ENCODE data around the gene ZYX.
"Not testable (repeated sequence)": the region's sequence is repeated elsewhere in the genome, so short reads cannot be mapped to it uniquely, and the experiment has no call there.

Gene ZYX

DNA sequence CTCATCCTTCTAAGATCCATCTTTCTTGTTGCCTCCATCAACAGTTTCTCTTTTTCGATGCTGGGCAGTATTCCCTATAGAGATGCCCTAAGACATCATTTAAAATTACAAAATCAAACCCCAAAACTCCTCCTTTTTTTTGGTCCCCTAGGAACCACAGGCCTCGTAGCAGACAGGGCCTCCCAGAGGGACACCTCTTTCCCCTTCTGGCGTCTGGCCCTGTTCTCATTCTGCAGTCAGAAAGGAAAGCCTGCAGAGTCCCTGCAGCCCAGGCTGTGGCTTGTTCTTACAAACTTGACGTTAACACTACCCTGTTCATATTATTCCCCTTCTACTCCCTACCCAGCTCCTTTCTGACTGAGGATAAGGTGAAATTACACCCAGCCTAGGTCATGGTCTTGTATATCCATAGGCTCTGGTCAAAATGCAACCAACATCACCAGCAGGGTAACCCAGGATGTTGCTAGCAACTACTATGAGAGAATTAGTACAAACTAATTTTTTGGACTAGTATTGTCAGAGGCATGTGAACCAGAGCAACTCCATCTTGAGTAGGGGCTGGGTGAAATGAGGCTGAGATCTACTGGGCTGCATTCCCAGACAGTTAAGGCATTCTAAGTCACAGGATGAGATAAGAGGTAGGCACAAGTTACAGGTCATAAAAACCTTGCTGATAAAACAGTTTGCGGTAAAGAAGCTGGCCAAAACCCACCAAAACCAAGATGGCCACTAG lies 31.0 kb downstream of the ZYX start:
- no peaks in the 10 kb centered on the region for H3K27me3 ChIP-seq (ENCODE audit: control insufficient read depth, insufficient read depth, low read length)
- H3K4me3 ChIP-seq (ENCODE audit: low read depth, low read length), result no peak overlapping the region
- H3K9ac ChIP-seq (ENCODE audit: low read length), result no peak overlapping the region
- H3K36me3 ChIP-seq (ENCODE audit: control insufficient read depth, insufficient read depth, low read length), result no peaks in the 10 kb centered on the region
- no peaks in the 10 kb centered on the region for H3K9me3 ChIP-seq (ENCODE audit: control insufficient read depth, insufficient read depth, low read depth, low read length)
- peaks cover 60% of the 10 kb centered on the region for H3K4me1 ChIP-seq (ENCODE audit: control insufficient read depth, insufficient read depth, low read length)
- no peak overlapping the region for H3K27ac ChIP-seq (ENCODE audit: low read depth, low read length)

DNA sequence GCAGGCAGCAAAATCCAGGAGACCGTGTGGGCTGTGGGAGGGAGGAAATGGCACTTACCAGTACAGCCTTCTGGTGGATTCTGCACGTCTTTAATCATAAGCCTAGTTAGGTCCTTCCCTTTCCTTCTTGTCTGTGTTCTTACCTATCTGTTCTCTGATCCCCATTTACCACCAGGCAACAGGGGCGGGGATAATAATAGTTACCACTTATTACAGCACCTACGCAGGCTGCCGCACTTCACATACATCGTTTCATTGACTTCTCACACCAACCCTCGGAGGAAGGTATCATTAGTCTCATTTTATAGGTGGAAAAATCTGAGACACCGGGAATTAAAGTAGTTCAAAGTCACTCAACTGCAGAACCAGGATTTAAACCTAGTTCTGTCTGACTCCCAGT lies 32.0 kb downstream of the ZYX start:
- Histone ChIP-seq H3K27ac (ENCODE audit: low read depth, low read length) (no peak overlapping the region), H3K9me3 (ENCODE audit: control insufficient read depth, insufficient read depth, low read depth, low read length) (no peaks in the 10 kb centered on the region), H3K4me1 (ENCODE audit: control insufficient read depth, insufficient read depth, low read length) (peaks cover 60% of the 10 kb centered on the region), H3K27me3 (ENCODE audit: control insufficient read depth, insufficient read depth, low read length) (no peaks in the 10 kb centered on the region), H3K36me3 (ENCODE audit: control insufficient read depth, insufficient read depth, low read length) (no peaks in the 10 kb centered on the region), H3K9ac (ENCODE audit: low read length) (no peak overlapping the region), H3K4me3 (ENCODE audit: low read depth, low read length) (no peak overlapping the region)

DNA sequence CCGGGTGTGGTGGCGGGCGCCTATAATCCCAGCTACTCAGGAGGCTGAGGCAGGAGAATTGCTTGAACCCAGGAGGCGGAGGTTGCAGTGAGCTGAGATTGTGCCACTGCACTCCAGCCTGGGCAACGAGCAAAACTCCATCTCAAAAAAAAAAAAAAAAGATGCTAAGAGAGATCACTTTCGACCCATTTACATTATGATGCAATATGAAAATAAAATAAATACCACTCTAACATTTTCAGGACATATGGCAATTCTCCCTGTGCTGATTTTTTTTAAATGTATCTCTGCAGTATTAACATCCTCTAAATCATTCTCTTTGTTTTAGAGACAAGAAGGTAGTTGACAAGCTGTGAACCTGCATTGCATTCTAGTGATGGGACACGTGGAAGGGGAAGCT lies 34.1 kb downstream of the ZYX start:
- H3K27me3 ChIP-seq (ENCODE audit: control insufficient read depth, insufficient read depth, low read length); H3K9ac ChIP-seq (ENCODE audit: low read length); H3K27ac ChIP-seq (ENCODE audit: low read depth, low read length); H3K36me3 ChIP-seq (ENCODE audit: control insufficient read depth, insufficient read depth, low read length); H3K9me3 ChIP-seq (ENCODE audit: control insufficient read depth, insufficient read depth, low read depth, low read length); H3K4me3 ChIP-seq (ENCODE audit: low read depth, low read length): not testable (repeated sequence)
- H3K4me1 ChIP-seq (ENCODE audit: control insufficient read depth, insufficient read depth, low read length), result peaks cover 55% of the 10 kb centered on the region

DNA sequence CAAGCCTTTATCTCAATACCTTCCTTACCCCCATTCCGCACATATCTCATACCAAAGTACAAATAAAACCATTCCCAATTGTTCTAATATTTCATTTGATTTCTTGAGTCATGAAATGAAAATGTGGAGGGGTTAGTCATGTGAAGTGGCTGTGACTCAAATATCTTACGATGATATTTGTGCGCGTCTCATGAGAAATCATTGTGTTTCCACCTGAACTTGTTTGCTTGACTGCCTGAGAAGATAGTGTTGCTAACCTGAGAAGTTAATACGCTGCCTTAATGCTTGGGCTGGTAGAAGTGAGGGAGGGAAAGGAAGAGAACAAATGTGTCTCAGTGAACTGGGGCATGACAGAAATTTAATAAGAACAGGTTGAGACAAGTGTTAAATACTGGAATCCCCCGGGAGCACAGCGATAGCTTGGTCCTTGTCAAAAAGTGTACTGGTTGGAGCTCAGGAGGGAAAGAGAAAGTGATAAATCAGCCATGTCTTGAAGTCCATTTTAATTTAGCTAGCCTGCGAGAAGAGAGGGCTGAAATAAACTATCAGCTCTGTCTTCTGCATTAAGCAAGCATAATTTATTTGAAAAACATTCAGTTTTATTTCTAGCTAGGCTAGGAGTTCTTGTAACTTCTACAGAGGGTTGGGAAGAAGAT lies 34.7 kb downstream of the ZYX start:
- H3K27ac ChIP-seq (ENCODE audit: low read depth, low read length), result no peak overlapping the region
- H3K4me1 ChIP-seq (ENCODE audit: control insufficient read depth, insufficient read depth, low read length), result peaks cover 49% of the 10 kb centered on the region

DNA sequence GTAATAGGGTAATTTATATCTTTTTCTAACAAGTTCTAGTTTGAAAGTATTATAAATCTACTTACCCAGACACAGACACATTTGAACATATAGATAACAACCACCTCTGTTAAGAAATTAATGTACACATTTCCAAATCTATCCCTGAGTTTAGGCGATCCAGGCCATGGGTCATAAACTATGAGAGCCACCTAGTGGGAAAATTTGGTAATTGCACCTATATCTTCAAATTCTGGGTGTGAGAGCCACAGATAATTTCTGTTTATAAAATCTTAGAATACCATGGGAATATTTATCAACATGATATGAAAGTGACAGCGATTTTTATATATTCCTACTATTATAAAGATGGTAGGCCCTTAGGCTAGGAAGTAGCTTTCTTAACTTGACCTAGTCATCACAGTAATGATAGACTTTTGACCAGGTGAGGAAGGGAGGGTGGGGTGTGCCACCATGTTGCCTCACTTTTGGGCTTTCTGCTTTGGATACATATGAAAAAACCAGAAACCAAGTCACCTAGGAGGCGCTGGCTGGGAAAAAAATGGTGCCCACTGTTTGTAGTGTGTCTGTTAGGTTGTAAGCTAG lies 35.5 kb downstream of the ZYX start:
- no peaks in the 10 kb centered on the region for H3K36me3 ChIP-seq (ENCODE audit: control insufficient read depth, insufficient read depth, low read length)
- no peak overlapping the region for H3K4me3 ChIP-seq (ENCODE audit: low read depth, low read length)
- peaks cover 42% of the 10 kb centered on the region for H3K4me1 ChIP-seq (ENCODE audit: control insufficient read depth, insufficient read depth, low read length)
- no peak overlapping the region for H3K27ac ChIP-seq (ENCODE audit: low read depth, low read length)
- peaks cover 11% of the 10 kb centered on the region for H3K9me3 ChIP-seq (ENCODE audit: control insufficient read depth, insufficient read depth, low read depth, low read length)
- no peak overlapping the region for H3K9ac ChIP-seq (ENCODE audit: low read length)
- no peaks in the 10 kb centered on the region for H3K27me3 ChIP-seq (ENCODE audit: control insufficient read depth, insufficient read depth, low read length)

More for the DNA sequence above, 34.7 kb downstream of the ZYX start:
- Histone ChIP-seq H3K4me3 (ENCODE audit: low read depth, low read length) (no peak overlapping the region), H3K9me3 (ENCODE audit: control insufficient read depth, insufficient read depth, low read depth, low read length) (peaks cover 10% of the 10 kb centered on the region), H3K9ac (ENCODE audit: low read length) (no peak overlapping the region), H3K27me3 (ENCODE audit: control insufficient read depth, insufficient read depth, low read length) (no peaks in the 10 kb centered on the region), H3K36me3 (ENCODE audit: control insufficient read depth, insufficient read depth, low read length) (no peaks in the 10 kb centered on the region)

DNA sequence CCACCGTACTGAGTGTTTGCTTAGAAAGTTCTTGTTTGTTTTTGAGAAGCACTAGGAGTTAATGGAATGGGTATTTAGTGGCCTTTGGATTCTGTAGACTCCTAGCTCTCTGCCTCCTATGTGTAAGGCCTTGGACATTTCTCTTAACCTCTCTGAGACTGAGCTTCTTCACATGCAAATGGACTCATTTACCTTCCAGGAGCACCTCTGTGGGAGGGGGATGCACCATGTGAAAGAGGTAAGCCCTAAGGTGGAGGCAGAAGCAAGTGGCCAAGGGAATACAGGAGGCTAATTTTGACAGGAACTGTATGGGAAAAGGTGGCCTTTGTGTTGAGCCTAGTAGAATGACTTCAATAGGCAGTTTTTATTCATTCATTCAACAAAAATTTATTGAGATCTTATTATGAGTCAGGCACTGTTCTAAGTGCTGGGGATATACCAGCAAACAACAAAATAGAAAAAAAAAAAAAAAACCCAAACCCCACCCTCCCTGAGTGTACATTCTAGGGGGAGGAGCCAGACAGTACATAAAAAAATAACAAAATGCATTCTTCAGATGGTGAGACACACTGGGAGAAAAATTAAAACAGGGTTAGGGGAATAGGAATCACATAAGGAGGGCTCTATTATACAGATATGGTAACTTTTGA lies 36.7 kb downstream of the ZYX start:
- H3K9ac ChIP-seq (ENCODE audit: low read length), result no peak overlapping the region
- H3K27ac ChIP-seq (ENCODE audit: low read depth, low read length), result no peak overlapping the region
- H3K27me3 ChIP-seq (ENCODE audit: control insufficient read depth, insufficient read depth, low read length), result no peaks in the 10 kb centered on the region
- no peak overlapping the region for H3K4me3 ChIP-seq (ENCODE audit: low read depth, low read length)
- H3K4me1 ChIP-seq (ENCODE audit: control insufficient read depth, insufficient read depth, low read length), result peaks cover 31% of the 10 kb centered on the region
- H3K9me3 ChIP-seq (ENCODE audit: control insufficient read depth, insufficient read depth, low read depth, low read length), result peaks cover 15% of the 10 kb centered on the region
- no peaks in the 10 kb centered on the region for H3K36me3 ChIP-seq (ENCODE audit: control insufficient read depth, insufficient read depth, low read length)

DNA sequence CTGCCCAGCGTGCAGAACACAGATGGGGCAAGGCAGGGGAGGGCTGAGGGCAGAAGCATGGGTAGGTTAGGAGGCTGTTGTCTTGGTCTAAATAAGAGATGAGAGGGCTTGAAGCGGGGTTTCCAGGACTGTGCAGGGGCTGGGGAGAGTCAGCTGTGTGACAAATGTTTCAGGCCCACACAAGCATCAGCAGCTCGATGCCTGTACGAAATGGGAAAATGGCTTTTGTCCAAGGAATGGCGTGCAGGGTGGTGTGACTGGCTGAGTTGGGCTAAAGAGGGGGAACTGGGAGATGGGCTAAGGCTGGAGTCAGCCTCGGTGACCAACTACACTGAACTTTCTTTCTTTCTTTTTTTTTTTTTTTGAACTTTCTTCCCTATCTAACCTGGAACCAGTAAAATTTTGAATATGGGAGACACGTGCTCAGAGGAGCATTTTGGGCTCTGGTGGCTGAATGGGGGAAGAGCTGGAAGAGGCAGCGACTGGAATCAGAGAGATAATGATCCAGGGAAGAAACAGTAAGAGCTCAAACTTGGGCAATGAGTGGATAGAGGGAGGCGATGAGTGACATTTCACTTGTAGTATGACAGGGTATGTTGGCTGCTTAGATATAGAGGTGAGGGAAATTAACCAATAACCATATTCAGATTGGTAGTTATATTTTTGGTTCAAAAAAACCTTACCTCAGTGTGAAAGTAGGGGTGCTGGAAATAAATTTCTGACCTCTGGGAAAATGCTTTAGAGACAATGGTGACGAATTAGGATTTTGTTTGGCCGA lies 37.7 kb downstream of the ZYX start:
- Histone ChIP-seq H3K27ac (ENCODE audit: low read depth, low read length) (no peak overlapping the region), H3K4me1 (ENCODE audit: control insufficient read depth, insufficient read depth, low read length) (peaks cover 23% of the 10 kb centered on the region), H3K9me3 (ENCODE audit: control insufficient read depth, insufficient read depth, low read depth, low read length) (peaks cover 16% of the 10 kb centered on the region), H3K36me3 (ENCODE audit: control insufficient read depth, insufficient read depth, low read length) (no peaks in the 10 kb centered on the region), H3K27me3 (ENCODE audit: control insufficient read depth, insufficient read depth, low read length) (no peaks in the 10 kb centered on the region), H3K9ac (ENCODE audit: low read length) (no peak overlapping the region), H3K4me3 (ENCODE audit: low read depth, low read length) (no peak overlapping the region)

DNA sequence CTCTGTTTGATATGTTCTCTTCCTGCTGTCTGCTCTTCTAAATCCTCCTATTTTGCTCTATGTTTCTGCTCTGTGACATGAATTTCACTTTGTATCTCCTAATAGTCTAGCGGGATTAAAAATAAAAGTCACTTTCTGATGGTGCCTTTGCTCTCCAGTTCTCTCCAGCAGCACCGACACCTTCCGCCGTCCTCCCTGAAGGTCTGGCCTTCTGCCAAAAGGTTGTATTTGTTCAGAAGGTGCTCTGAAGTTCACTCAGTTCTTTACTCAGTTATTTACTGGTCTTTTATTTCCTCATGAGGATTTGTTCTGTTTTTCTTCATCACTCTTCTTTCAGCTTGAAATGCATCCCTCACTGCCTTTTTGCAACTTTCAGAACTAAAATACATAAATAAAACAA lies 38.7 kb downstream of the ZYX start:
- H3K27ac ChIP-seq (ENCODE audit: low read depth, low read length), result no peak overlapping the region
- H3K4me3 ChIP-seq (ENCODE audit: low read depth, low read length), result no peak overlapping the region
- H3K4me1 ChIP-seq (ENCODE audit: control insufficient read depth, insufficient read depth, low read length), result peaks cover 23% of the 10 kb centered on the region
- H3K36me3 ChIP-seq (ENCODE audit: control insufficient read depth, insufficient read depth, low read length), result no peaks in the 10 kb centered on the region
- H3K9ac ChIP-seq (ENCODE audit: low read length), result no peak overlapping the region
- H3K9me3 ChIP-seq (ENCODE audit: control insufficient read depth, insufficient read depth, low read depth, low read length), result peaks cover 16% of the 10 kb centered on the region
- H3K27me3 ChIP-seq (ENCODE audit: control insufficient read depth, insufficient read depth, low read length), result no peaks in the 10 kb centered on the region

DNA sequence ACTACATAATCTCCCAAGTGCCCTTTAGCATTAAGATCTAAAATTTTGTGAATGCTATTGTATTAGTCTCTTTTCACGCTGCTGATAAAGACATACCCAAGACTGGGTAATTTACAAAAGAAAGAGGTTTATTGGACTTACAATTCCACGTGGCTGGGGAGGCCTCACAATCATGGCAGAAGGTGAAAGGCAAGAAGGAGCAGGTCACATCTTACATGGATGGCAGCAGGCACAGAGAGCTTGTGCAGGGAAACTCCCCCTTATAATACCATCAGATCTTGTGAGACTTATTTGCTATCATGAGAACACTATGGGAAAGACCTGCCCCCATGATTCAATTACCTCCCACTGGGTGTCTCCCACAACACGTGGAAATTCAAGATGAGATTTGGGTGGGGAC lies 39.5 kb downstream of the ZYX start:
- H3K4me3 ChIP-seq (ENCODE audit: low read depth, low read length); H3K36me3 ChIP-seq (ENCODE audit: control insufficient read depth, insufficient read depth, low read length); H3K27ac ChIP-seq (ENCODE audit: low read depth, low read length); H3K27me3 ChIP-seq (ENCODE audit: control insufficient read depth, insufficient read depth, low read length); H3K9ac ChIP-seq (ENCODE audit: low read length): not testable (repeated sequence)
- Histone ChIP-seq H3K9me3 (ENCODE audit: control insufficient read depth, insufficient read depth, low read depth, low read length) (peaks cover 16% of the 10 kb centered on the region), H3K4me1 (ENCODE audit: control insufficient read depth, insufficient read depth, low read length) (peaks cover 18% of the 10 kb centered on the region)

DNA sequence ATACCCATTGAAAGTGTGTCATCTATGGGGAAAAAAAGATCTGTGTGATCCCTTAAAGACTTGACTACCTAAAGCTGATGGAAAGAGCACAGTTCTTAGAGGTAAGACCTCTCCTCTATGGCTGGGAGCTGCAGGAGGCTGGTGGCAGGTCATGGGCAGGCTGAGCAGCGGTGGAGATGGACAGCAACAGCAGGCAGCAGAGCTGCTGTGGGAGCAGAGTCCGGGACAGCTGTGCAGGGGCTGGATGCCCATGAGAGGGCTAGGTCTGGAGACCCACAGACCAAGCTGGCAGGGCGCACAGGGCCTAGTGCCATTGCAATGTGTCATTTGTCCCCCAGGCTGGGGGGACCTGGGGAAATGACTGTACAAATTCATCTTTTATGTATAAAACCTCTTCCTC lies 40.9 kb downstream of the ZYX start:
- H3K9ac ChIP-seq (ENCODE audit: low read length), result no peak overlapping the region
- peaks cover 16% of the 10 kb centered on the region for H3K9me3 ChIP-seq (ENCODE audit: control insufficient read depth, insufficient read depth, low read depth, low read length)
- no peaks in the 10 kb centered on the region for H3K36me3 ChIP-seq (ENCODE audit: control insufficient read depth, insufficient read depth, low read length)
- no peaks in the 10 kb centered on the region for H3K27me3 ChIP-seq (ENCODE audit: control insufficient read depth, insufficient read depth, low read length)
- no peak overlapping the region for H3K4me3 ChIP-seq (ENCODE audit: low read depth, low read length)
- no peak overlapping the region for H3K27ac ChIP-seq (ENCODE audit: low read depth, low read length)
- peaks cover 14% of the 10 kb centered on the region; the same call in 1 of the 2 replicates for H3K4me1 ChIP-seq (ENCODE audit: control insufficient read depth, insufficient read depth, low read length)

Data from HUES6 (cell line).